KMS-11 (cell line): ENCODE data around the gene MARF1.
"Not testable (repeated sequence)": the region's sequence is repeated elsewhere in the genome, so short reads cannot be mapped to it uniquely, and the experiment has no call there.

Source experiments
- H2AFZ ChIP-seq: fragments of 200-600 bp; sonication (generic); 2 replicates; pipeline ENCODE4 v1.6.1; 2016; ENCODE audit warnings: antibody characterized with exemption, mixed run types, low read depth
- H3K27ac ChIP-seq: fragments of 200-600 bp; sonication (generic); 2 replicates; pipeline ENCODE4 v1.6.1; 2016; ENCODE audit warnings: mild to moderate bottlenecking, mixed run types
- H3K27me3 ChIP-seq: fragments of 200-600 bp; sonication (generic); 2 replicates; pipeline ENCODE4 v1.6.1; 2017; ENCODE audit warnings: mild to moderate bottlenecking, low read depth, mixed run types, moderate library complexity; ENCODE audit not compliant: insufficient read depth
- H3K36me3 ChIP-seq: fragments of 200-600 bp; sonication (generic); 2 replicates; pipeline ENCODE4 v1.6.1; 2017; ENCODE audit warnings: mild to moderate bottlenecking, mixed run types; ENCODE audit not compliant: insufficient read depth
- H3K4me1 ChIP-seq: fragments of 200-600 bp; sonication (generic); 2 replicates; pipeline ENCODE4 v1.6.1; 2016; ENCODE audit warnings: mild to moderate bottlenecking, low read depth, mixed run types; ENCODE audit not compliant: poor library complexity, severe bottlenecking
- H3K4me2 ChIP-seq: fragments of 200-600 bp; sonication (generic); 2 replicates; pipeline ENCODE4 v1.7.0; 2016; ENCODE audit warnings: mild to moderate bottlenecking, mixed run types
- H3K4me3 ChIP-seq: fragments of 200-600 bp; sonication (generic); IDR thresholded peaks from 2 replicates; pipeline ENCODE4 v1.6.1; 2017; ENCODE audit warnings: low read depth, low read length, mixed read lengths; ENCODE audit not compliant: insufficient read depth
- H3K79me2 ChIP-seq: fragments of 200-600 bp; sonication (generic); 2 replicates; pipeline ENCODE4 v1.6.1; 2016; ENCODE audit warnings: low read depth, mixed run types; ENCODE audit not compliant: insufficient read depth
- H3K9ac ChIP-seq: fragments of 200-600 bp; sonication (generic); 2 replicates; pipeline ENCODE4 v1.6.1; 2016; ENCODE audit warnings: mild to moderate bottlenecking, mixed run types
- H4K20me1 ChIP-seq: fragments of 200-600 bp; sonication (generic); 2 replicates; pipeline ENCODE4 v1.6.1; 2016; ENCODE audit warnings: mild to moderate bottlenecking, mixed run types; ENCODE audit not compliant: insufficient read depth
- TF ChIP-seq, protein P1 (sequence below): fragments of 200-600 bp; sonication (generic); conservative IDR thresholded peaks from 2 replicates; pipeline ENCODE4 v1.6.1; 2017; ENCODE audit warnings: low read depth, mild to moderate bottlenecking, antibody characterized with exemption, low read length, moderate library complexity, mixed read lengths

The MARF1 gene

DNA sequence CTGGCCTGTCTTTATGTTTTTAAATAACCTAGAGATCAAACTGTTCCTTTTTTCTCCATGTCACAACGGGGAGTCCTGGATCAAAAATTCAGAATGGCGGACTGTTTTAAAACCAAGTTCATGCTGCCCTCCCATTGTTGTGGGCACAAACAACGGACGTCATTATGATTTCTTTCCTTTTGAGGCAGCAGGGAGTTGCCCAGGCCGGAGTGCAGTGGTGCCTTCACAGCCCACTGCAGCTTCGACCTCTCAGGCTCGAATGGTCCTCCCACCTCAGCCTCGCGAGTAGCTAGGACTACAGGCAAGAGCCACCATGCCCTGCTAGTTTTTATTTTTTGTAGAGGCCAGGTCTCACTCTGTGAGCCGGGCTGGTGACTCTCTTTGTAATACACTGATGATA is 33.6 kb upstream of the MARF1 start:
- Histone ChIP-seq H3K27me3 (no peaks in the 10 kb centered on the region), H2AFZ (no peak overlapping the region), H3K27ac (no peak overlapping the region), H3K79me2 (0 out of 2 replicates have a peak, but pooled peaks cover 4% of the 10 kb centered on the region), H3K4me3 (no peak overlapping the region), H3K4me2 (no peak overlapping the region), H3K36me3 (no peaks in the 10 kb centered on the region; the same call in 1 of the 2 replicates), H3K4me1 (no peaks in the 10 kb centered on the region), H4K20me1 (no peaks in the 10 kb centered on the region), H3K9ac (no peak overlapping the region)
- TF ChIP-seq, protein P1, sequence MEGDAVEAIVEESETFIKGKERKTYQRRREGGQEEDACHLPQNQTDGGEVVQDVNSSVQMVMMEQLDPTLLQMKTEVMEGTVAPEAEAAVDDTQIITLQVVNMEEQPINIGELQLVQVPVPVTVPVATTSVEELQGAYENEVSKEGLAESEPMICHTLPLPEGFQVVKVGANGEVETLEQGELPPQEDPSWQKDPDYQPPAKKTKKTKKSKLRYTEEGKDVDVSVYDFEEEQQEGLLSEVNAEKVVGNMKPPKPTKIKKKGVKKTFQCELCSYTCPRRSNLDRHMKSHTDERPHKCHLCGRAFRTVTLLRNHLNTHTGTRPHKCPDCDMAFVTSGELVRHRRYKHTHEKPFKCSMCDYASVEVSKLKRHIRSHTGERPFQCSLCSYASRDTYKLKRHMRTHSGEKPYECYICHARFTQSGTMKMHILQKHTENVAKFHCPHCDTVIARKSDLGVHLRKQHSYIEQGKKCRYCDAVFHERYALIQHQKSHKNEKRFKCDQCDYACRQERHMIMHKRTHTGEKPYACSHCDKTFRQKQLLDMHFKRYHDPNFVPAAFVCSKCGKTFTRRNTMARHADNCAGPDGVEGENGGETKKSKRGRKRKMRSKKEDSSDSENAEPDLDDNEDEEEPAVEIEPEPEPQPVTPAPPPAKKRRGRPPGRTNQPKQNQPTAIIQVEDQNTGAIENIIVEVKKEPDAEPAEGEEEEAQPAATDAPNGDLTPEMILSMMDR, result no peak

DNA sequence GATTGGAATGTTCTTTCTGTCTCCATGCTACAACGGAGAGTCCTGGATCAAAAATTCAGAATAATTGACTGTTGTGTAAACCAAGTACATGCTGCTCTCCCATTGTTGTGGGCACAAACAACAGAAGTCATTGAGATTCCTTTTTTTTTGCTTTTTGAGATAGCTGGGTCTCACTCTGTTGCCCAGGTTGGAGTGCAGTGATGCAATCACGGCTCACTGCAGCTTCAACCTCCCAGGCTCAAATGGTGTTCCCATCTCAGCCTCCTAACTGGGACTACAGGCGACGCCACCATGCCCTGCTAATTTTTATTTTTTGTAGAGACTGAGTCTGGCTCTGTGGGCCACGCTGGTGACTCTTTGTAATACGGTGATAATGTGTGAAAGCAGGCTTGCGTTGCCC is 31.6 kb upstream of the MARF1 start:
- H2AFZ ChIP-seq, result no peak overlapping the region
- no peaks in the 10 kb centered on the region; the same call in 1 of the 2 replicates for H3K36me3 ChIP-seq
- H3K4me1 ChIP-seq, result no peaks in the 10 kb centered on the region
- H3K27ac ChIP-seq, result no peak overlapping the region
- no peak overlapping the region for H3K4me3 ChIP-seq
- H3K27me3 ChIP-seq, result no peaks in the 10 kb centered on the region
- TF ChIP-seq, protein P1, result no peak
- no peak overlapping the region for H3K9ac ChIP-seq
- H4K20me1 ChIP-seq, result no peaks in the 10 kb centered on the region
- H3K4me2 ChIP-seq, result no peak overlapping the region
- 0 out of 2 replicates have a peak, but pooled peaks cover 4% of the 10 kb centered on the region for H3K79me2 ChIP-seq

DNA sequence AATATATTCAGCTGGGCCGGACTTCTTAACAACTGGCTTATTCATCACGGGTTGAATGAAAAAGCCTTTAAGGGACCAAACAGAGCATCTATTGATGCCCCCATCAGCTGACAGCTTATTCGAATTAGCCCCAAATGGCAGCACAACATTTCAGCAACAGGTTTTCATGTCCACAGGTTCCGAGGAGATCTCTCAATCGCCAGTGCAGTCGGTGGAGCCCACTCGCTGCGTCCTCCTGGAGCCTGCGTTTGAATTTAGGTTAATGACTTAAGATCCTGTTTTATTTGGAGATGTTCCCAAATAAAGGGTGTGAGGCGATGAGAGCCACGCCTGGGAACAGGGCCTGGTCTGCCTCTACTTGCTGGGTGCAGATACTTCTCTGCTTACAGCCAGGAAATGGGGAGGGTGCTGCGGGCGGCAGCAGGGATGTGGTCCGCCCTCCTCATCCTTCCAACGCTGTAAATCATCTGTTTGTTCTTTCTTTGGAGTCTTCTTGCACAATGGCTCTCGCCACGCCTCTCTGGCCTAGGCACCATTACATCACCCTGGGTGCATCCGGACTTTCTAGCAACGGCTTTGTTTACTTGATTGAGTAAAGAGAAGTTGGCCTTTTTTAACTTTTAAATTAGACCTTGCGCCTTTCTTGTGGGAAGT is 29.7 kb upstream of the MARF1 start:
- H2AFZ ChIP-seq, result no peak overlapping the region

DNA sequence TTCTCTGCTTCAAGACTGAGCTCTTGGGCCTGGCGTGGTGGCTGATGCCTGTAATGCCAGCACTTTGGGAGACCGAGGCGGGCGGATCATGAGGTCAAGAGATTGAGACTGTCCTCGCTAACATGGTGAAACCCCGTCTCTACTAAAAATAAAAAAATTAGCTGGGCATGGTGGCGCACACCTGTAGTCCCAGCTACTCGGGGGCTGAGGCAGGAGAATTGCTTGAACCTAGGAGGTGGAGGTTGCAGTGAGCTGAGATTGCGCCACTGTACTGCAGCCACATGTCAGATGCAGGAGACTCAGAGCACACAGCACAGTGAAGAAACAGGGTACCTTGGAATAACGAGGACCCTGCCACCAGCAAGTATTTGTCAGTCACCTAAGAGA is 29.2 kb upstream of the MARF1 start:
- H3K79me2 ChIP-seq, H3K4me1 ChIP-seq, H2AFZ ChIP-seq, H3K36me3 ChIP-seq, H4K20me1 ChIP-seq, H3K4me3 ChIP-seq, H3K4me2 ChIP-seq, H3K27ac ChIP-seq, H3K9ac ChIP-seq, H3K27me3 ChIP-seq: not testable (repeated sequence)

More for the DNA sequence above, 29.7 kb upstream of the MARF1 start:
- Histone ChIP-seq H4K20me1 (no peaks in the 10 kb centered on the region), H3K27me3 (no peaks in the 10 kb centered on the region), H3K79me2 (0 out of 2 replicates have a peak, but pooled peaks cover 4% of the 10 kb centered on the region), H3K4me3 (no peak overlapping the region), H3K4me1 (no peaks in the 10 kb centered on the region), H3K9ac (no peak overlapping the region), H3K36me3 (no peaks in the 10 kb centered on the region), H3K27ac (no peak overlapping the region), H3K4me2 (no peak overlapping the region)
- TF ChIP-seq, protein P1, result no peak

DNA sequence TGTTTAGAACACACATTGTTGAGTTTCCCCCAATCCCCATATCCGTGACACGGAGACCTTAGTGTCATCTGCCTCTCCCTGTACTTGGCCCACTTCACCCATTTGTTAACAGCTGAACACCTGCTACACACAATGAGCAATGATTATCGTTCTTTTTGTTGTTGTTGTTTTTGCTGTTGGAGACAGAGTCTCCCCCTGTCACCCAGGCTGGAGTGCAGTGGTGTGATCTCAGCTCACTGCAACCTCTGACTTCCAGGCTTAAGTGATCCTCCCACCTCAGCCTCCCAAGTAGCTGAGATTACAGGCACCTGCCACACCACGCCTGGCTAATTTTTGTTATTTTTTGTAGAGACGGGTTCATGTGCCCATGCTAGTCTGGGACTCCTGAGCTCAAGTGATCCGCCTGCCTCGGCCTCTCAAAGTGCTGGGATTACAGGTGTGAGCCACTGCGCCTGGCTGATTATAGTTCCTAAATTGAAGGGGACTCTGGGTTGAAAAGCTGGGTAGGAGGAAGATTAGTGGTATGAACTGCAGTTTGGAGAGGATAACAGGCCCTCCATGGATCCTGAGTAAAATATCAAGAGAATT is 28.7 kb upstream of the MARF1 start:
- Histone ChIP-seq H3K79me2 (peaks cover 4% of the 10 kb centered on the region; the same call in 1 of the 2 replicates), H3K27me3 (no peaks in the 10 kb centered on the region), H3K36me3 (no peaks in the 10 kb centered on the region), H3K4me2 (no peak overlapping the region), H3K4me3 (no peak overlapping the region), H2AFZ (no peak overlapping the region), H3K4me1 (no peaks in the 10 kb centered on the region), H3K9ac (no peak overlapping the region), H4K20me1 (no peaks in the 10 kb centered on the region), H3K27ac (no peak overlapping the region)
- TF ChIP-seq, protein P1, result no peak
